Measurements from ENCODE around the gene FAM149A.
A peak's percentile ranks its signal among the peaks of the same experiment; 100 is the strongest.

FAM149A gene

GRCh38 chr4:186096681-186097165, 7.8 kb upstream of the FAM149A start:
- Mint-ChIP-seq H3K27ac (no peak overlapping the region), H3K4me3 (no peak overlapping the region), H3K27me3 (ENCODE audit: low read depth, poor library complexity) (peaks cover 5% of the 10 kb centered on the region), H3K9me3 (no peaks in the 10 kb centered on the region), H3K4me1 (peaks cover 21% of the 10 kb centered on the region), H3K36me3 (ENCODE audit: low read depth) (no peaks in the 10 kb centered on the region)
- TF ChIP-seq, protein P1, sequence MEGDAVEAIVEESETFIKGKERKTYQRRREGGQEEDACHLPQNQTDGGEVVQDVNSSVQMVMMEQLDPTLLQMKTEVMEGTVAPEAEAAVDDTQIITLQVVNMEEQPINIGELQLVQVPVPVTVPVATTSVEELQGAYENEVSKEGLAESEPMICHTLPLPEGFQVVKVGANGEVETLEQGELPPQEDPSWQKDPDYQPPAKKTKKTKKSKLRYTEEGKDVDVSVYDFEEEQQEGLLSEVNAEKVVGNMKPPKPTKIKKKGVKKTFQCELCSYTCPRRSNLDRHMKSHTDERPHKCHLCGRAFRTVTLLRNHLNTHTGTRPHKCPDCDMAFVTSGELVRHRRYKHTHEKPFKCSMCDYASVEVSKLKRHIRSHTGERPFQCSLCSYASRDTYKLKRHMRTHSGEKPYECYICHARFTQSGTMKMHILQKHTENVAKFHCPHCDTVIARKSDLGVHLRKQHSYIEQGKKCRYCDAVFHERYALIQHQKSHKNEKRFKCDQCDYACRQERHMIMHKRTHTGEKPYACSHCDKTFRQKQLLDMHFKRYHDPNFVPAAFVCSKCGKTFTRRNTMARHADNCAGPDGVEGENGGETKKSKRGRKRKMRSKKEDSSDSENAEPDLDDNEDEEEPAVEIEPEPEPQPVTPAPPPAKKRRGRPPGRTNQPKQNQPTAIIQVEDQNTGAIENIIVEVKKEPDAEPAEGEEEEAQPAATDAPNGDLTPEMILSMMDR (IDR thresholded peaks at IDR 0.05) = no peak
- no peak for DNase-seq

DNA sequence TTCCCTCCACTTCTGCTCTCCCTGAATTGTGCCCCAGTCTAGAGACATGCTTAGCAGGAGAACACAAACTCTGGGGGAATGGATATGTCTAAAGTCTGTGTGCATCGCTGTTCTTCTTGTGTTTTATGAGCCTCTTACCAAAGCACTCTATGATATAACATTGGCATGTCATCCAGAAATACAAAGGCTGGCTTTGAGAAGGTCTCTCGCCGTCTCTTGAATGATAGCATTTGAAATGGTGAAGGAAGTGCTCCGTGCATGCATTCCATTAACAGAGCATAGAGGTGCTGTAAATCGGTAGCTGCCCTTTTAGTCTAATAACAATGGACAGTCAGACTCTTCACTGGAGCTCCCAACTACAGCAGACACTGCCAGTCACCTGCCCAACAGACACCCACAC, 7.1 kb upstream of the FAM149A start:
- H3K9me3 Mint-ChIP-seq = no peaks in the 10 kb centered on the region
- TF ChIP-seq, protein P1 (IDR thresholded peaks at IDR 0.05) = no peak
- H3K4me3 Mint-ChIP-seq = no peak overlapping the region
- H3K27ac Mint-ChIP-seq = no peak overlapping the region
- H3K27me3 Mint-ChIP-seq (ENCODE audit: low read depth, poor library complexity) = peaks cover 9% of the 10 kb centered on the region
- no peak for DNase-seq
- H3K36me3 Mint-ChIP-seq (ENCODE audit: low read depth) = no peaks in the 10 kb centered on the region
- H3K4me1 Mint-ChIP-seq = peaks cover 21% of the 10 kb centered on the region

GRCh38 chr4:186102931-186103330, 1.6 kb upstream of the FAM149A start:
- H3K9me3 Mint-ChIP-seq = peaks cover 5% of the 10 kb centered on the region
- H3K4me1 Mint-ChIP-seq = peaks cover 10% of the 10 kb centered on the region
- H3K27me3 Mint-ChIP-seq (ENCODE audit: low read depth, poor library complexity) = peaks cover 52% of the 10 kb centered on the region
- TF ChIP-seq, protein P1 (IDR thresholded peaks at IDR 0.05) = no peak
- H3K36me3 Mint-ChIP-seq (ENCODE audit: low read depth) = no peaks in the 10 kb centered on the region
- H3K27ac Mint-ChIP-seq = no peak overlapping the region
- no peak for DNase-seq
- H3K4me3 Mint-ChIP-seq = no peak overlapping the region

- Mint-ChIP-seq H3K9me3 (peaks cover 5% of the 10 kb centered on the region), H3K27ac (no peak overlapping the region), H3K36me3 (ENCODE audit: low read depth) (no peaks in the 10 kb centered on the region), H3K4me3 (peak overlapping the region; percentile 87), H3K27me3 (ENCODE audit: low read depth, poor library complexity) (peaks cover 64% of the 10 kb centered on the region), H3K4me1 (peaks cover 19% of the 10 kb centered on the region)
- TF ChIP-seq, protein P1 (IDR thresholded peaks at IDR 0.05) = no peak
- peak; percentile 63 for DNase-seq
These were observed 564 bp downstream of the FAM149A start for GRCh38 chr4:186104890-186105646.

GRCh38 chr4:186105647-186106321, 1.3 kb downstream of the FAM149A start:
- peaks cover 64% of the 10 kb centered on the region for H3K27me3 Mint-ChIP-seq (ENCODE audit: low read depth, poor library complexity)
- TF ChIP-seq, protein P1 (IDR thresholded peaks at IDR 0.05) = no peak

More at GRCh38 chr4:186105647-186106321, 1.3 kb downstream of the FAM149A start:
- Mint-ChIP-seq H3K9me3 (peaks cover 5% of the 10 kb centered on the region), H3K36me3 (ENCODE audit: low read depth) (no peaks in the 10 kb centered on the region), H3K27ac (no peak overlapping the region), H3K4me1 (peaks cover 19% of the 10 kb centered on the region), H3K4me3 (peak overlapping the region; percentile 87)
- DNase-seq = no peak
